GM21619 (cell line): ENCODE results near the gene AKT1S1.

Experiments used
- ATAC-seq: cut with Tn5 transposase; IDR thresholded peaks from one replicate; pipeline ENCODE4 v1.9.1; 2021; ENCODE audit not compliant: unreplicated experiment

AKT1S1 gene

DNA sequence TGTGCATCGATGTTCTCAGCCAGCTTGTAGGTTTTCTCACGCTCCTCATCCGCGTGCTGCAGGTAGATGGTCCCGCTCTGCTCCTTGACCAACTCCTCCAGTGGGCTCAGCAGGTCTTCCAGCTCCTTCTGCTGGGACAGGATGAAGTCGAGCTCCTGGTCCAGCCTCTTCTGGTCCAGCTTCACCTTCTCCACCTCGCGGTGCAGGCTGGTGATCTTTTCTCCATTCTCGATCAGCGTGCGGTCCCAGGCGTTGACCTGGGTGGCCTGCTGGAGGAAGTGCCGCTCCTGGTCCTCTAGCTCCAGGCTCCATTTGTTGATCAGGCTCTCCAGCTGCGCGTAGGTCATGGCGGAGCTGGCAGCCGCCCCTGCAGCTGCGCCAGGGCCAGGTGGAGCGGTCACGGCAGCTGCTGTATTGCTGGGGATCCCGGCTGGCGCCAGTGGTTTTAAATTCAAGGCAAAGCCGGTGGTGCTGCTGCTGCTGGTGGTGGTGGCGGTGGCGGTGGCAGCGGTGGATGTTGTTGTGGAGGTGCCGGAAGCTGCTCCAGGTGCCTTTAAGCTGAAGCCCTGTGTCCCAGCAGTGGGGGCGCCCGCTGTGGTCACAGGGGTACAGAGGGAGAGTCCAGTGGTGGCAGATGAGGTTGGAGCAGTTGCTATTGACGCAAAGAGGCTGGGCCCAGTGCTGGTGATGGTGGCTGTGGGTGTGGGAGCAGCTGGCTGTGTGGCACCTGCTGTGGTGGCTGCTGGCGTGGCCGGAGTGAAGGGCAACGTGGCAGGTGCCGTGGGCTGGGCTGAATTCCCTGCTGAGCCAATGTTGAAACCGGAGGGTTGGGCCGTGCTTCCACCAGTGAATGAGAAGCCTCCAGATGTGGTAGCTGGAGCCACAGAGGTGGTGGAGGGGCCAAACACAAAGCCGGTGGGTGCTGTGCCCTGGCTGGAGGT is 31.6 kb upstream of the AKT1S1 start:
- no peak for ATAC-seq

DNA sequence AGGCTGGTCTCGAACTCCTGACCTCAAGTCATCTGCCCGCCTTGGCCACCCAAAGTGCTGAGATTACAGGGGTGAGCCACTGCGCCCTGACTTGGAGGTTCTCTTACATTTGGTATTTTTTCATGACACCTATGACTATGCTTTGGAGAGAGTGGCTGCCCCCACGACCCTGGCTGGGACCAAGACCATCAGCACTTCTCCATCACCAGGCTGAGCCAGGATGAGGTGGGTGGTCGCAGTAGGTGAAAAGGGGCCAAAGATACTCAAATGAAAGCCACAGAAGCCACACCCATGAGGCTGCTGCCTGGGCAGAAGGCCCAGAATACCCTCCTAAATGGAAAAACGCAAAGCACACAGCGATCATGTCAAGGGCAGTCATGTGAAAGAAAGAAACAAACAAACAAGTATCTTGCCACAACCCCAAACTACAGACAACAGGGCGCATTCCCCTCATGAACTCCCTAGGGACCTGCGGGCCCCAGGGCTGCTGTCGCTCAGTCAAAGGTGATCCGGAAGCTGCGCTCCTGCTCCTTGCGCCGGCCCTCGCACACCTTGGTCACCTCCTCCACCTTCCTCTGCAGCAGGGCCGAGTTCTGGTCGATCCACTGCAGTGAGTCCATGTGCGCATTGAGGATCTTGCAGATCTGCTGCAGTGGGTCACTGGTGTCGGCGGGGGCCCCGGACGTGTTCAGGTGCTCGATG is 30.7 kb upstream of the AKT1S1 start:
- ATAC-seq = no peak

DNA sequence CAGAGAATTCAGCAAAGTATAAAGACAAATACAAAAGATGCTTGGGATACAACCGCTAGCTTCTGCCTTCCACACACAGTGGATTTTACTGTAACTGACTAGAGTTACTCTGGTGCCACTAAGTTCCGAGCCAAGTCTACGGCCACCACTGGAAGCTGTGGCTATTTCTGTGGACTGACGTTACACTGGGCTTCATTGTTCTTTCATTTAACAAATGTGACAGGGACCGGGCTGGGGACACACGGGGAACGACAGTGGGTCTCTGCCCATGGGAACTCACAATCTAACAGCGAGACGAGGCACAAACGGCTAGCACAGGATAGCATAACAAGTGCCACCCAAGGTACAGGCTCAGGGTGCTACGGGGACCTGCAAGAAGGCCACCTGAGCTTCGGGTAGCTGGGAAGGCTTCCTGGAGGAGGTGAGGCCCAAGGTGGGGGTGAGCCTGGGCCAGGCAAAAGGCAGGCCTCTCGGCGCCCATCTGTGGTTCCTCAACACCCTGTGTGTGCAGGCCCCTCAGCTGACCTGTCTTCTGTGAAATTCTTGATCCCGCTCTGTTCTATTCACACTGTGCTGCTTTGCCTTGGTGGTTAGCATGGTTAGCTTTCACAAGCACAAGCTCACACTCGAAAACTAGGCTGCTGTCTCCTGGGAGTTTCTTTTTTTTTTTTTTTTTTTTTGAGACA is 29.9 kb upstream of the AKT1S1 start:
- no peak for ATAC-seq

DNA sequence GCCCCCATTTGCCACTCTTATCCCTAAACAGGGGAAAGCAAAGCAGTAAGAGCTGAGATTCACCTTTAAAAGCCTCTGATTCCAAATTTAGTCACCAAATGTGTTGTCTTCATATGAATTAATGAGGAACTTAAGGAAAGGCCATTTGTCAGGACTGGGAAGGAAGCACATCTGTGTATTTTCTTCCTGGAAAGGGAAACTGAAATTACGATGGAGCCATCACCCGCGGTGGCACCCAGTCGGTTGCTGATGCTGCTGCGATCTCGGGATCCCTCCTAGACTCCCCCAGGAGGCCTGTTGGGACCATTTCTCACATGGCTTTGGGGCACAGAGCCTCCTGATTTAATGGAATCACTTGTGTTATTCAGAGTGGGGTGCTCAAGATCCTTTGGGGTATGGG is 27.0 kb upstream of the AKT1S1 start:
- no peak for ATAC-seq

DNA sequence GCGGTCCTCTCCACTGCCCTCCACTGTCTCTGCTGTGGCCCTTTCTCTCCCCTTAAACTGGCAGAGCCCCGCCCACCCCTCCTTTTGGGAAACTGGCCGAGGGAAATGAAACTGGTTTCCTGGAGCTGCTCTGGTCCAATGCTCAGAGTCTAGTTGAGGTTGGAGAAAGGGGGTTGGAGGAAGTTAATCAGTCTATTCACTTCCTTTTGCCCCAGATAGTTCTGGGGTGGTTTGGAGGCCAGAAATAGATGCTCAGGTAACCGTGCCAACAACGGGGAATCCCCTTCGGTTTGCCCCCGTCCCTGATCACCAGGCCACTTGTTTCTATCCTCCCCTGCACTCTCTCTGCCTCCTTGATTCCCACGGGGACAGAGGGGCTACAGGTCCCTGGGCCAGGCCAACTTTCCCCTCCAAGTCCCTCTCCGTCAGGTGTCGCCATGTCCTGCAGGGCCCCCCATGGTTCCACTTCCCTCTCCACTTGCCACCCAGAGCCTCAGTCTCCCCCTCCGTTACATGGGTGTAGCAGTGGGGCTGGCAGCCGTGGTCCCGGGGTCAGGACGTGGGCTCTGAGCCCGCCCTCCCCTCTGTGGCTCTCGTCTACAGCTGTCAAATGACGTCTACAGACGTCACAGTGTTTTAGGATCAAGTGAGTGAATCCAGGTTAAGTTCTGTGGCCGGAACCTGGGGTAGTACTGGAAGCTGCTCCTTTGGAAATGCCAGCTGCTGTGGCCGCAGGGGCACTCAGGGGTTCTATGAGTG is 19.9 kb upstream of the AKT1S1 start, which contains the start of gene IL4I1:
Gene IL4I1 (minus strand): TSS at position 25 of the 759 bp plus-strand sequence. CDS start 727 bp downstream, outside the sequence.
- ATAC-seq = peak; percentile 54

DNA sequence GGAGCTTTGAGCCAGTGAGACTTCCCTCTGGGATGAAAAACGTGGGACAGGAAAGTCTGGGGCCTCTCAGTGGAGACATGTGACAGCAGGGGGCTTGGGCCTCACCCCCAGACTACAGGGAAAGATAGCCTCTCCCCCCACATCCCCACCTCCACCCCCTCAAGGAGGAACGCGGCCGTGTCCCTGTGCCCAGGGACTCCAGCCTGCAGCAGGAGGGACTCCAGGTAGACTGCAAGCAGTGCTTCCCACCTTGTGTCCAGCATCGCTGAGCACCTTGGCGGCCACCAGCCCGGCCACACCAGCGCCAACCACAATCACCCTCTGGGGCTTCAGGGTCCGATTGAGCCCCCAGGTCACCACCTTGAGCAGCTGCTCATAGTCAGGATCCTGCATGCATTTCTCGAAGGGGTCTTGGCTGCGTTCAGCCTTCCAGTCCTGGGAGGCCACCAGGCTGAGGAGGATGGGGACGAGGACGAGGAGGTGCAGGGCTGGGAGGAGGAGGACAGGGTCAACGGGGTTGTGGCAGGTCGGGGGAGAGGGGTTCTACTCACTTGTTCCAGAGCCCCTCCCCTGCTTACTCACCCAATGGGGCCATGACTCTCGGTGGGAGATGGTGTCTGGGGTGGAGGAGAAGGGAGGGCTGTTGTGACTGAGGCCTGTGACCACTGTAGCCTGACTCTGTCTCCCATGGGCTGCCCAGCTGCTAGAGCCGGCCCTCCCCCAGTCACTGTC is 18.6 kb upstream of the AKT1S1 start:
- no peak for ATAC-seq

DNA sequence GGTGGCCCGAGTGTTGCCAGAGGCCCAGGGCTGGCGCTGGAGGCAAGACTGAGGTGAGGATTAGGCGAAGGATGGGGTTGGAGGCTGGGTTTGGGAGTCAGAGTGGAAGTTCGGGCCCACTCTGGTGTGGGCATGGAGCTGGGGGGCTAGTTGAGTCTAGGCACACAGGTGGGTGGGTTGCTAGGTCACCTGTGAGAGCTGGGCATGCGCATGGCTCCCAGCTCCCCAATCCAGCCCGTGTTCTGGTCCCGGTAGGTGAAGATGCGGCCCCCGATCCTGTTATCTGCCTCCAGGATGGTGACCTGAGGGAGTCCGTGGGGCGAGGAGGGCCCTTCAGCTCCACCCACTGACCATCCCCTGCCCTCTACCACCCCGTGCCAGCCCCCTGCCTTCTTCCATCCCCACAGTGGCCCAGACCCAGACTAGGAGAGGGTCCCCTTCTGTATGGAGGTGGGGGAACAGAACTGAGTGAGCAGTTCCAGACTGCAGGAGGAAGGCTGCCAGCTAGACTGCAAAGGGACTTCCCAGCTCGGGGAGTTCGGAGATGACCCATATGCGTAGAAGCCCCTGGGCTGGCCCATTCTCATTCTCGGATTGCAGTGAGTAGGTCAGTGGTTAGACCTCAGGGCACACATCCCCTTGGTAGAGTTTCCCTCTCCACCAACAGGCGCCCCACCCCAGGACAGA is 17.9 kb upstream of the AKT1S1 start:
- ATAC-seq = no peak

DNA sequence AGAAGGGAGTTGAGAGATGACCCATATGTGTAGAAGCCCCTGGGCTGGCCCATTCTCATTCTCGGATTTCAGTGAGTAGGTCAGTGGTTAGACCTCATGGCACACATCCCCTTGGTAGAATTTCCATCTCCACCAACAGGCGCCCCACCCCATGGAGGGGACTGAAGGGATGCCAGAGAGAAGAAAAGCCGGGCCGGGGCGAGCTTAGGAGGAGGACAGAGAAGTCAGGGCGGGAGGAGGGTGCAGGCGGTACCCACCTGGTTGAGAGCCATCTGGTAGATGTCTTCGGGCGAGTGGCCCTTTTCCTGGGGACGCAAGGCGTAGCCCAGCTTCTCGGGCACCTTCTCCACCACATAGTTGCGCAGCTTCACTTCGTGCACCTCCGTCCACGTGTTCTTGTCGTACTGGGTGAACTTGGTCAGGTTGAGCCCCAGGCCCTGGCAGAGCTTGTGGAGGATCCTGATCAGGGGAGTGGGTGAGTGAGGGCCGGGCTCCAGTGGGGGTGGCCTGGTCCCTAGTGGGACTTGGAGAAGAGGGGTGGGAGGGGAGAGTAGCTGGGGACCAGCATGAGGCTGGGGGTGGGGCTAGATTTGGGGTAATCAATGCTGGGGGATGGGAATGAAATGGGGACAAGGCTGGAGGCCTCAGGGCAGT is 17.0 kb upstream of the AKT1S1 start:
- ATAC-seq = no peak

DNA sequence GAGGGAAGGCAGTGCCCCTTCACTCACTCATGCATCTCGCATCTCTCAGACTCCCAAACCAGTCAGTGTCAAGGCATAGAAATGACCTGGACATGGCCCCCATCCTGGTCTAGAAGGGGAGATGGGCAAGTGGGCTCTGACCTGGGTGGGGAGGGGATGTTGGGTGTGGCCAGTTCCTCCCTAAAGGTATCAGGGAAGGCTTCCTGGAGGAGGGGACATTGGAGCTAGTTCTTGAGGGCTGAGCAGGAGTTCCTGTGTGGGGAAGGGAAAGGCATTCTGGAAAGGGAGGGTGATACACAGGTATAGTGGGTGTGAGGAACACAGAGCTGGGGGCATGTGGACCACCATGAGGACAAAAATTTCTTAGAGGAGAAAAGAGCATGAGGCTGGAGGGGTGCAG is 15.6 kb upstream of the AKT1S1 start:
- ATAC-seq = no peak

DNA sequence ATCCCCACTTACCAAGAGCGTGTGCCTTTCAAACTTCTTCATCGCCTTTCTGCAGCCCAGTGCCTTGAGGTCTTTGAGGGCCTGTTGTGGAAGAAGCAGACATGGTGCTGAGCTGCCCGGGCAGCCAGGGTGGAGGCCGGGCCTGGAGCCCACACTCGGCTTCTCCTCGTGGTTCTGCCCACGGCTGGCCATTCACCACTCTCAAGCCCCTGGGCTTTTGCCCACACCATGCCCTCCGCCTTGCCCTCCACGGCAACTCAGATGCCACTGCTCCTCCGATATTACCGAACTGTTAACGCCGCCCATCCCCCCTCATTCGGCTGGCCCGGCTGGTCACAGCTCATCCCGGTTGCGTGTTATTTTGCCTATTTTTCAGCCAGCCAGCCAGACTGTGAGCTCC is 14.2 kb upstream of the AKT1S1 start:
- ATAC-seq = no peak

DNA sequence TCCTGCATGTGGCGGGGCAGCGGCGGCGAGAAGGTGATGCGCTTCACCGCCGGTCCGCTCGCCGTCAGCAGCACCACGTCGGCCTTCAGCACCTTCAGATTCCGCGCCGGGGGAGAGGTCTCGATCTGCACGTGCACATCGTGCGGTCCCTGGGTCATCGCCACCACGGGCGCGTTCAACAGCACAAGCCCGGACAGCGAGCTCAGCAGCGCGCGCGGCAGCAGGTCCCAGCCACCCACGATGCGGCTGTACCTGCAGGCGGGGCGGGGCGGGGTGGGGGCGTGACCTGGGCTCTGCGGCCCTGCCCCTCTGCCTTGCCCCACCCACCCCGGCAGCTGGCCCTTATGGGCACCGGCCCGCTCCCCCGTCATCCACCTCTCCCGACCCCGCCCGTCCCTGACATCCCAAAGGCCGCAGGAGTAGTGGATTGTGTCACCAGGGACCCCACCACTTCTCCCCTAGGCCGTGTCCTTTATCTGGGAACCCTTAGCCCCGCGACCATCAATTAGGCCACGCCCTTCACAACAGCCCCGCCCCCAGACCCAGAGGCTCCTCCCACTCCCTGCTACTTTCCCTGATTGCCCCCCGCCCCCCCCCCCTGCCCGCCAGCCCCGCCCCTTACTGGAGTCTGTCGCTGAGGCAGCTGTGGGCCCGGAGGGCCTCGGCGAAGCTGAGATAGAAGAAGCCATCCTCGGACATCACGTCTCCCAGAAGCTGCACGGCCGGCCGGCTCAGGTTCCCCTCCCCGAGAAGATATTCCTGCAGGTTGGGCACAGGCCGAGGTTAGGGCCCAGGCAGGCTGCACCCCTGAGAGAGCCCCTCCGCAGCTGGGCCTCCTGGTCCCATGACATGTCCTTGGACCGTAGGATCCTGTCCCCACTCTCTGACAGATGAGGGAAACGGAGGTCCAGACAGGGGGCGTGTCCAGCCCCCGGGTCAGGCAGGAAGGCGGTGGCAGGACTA is 13.5 kb upstream of the AKT1S1 start:
- no peak for ATAC-seq

DNA sequence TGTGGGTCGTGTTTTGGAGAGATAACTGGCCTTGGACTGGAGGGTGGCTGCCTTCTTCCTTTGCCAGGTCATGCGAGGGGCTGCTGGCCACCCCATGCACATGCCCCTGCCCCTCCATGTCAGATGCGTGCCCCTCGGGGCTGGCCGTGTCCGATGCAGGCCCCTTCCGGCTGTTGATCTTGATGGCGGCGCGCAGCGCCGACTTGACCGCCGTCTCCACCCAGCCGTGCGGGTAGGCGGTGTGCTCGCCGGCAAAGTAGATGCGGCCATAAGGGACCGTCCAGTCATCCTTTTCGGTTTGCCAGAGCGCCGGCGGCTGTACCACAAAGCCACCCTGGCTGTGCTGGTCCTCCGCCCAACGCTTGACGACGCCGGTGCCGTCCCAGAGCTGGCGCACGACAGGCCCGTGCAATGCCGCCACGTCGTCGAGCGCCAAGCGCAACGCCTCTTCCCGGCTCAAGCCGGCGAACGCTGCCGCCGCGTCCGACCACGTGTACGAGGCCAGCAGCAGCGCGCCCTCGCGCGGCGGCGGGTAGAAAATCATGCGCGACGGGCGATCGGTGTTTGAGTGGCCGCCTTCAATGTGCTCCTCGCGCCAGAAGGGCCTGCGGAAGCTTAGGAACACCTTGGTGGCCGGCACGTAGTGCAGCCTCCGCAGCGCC is 12.7 kb upstream of the AKT1S1 start:
- no peak for ATAC-seq

DNA sequence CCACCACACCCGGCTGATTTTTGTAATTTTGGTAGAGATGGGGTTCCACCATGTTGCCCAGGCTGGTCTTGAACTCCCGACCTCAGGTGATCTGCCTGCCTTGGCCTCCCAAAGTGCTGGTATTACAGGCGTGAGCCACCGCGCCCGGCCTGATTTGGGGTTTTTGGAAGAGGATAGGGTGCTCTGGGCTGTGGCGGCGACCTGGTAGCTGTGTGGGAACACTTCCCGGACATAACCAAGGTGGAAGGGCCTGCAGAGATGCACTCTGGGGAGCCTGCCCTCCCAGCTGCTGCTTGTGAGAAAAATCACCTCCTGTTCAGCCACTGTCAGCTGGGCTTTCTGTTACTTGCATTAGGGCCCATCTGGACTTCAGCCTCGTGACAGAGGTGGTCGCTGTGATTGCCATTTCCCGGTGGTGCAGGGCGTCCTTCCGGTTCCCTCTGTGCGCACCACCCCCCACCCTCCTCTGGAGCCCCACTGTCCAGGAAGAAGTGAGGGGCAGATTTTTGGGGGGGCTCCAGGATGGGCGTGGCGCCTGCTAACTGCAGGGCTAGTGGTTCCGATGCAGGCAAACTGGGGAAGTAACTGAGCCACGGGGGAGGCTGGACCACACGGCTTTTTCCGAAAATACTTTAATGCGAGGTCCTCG is 12.0 kb upstream of the AKT1S1 start:
- ATAC-seq = no peak

DNA sequence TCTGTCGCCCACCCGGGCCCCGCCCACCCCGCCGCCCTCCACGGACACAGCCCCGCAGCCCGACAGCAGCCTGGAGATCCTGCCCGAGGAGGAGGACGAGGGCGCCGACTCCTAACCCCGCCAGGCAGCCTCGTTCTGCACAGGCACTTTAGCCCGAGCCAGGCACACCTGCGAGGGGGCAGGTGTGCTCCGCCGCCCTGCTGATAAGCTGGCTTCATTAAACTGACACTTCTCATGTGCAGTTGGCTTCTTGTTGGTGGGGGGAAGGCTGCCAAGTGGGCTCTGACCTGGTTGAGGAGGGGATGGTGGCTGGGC is 11.3 kb upstream of the AKT1S1 start:
- no peak for ATAC-seq

DNA sequence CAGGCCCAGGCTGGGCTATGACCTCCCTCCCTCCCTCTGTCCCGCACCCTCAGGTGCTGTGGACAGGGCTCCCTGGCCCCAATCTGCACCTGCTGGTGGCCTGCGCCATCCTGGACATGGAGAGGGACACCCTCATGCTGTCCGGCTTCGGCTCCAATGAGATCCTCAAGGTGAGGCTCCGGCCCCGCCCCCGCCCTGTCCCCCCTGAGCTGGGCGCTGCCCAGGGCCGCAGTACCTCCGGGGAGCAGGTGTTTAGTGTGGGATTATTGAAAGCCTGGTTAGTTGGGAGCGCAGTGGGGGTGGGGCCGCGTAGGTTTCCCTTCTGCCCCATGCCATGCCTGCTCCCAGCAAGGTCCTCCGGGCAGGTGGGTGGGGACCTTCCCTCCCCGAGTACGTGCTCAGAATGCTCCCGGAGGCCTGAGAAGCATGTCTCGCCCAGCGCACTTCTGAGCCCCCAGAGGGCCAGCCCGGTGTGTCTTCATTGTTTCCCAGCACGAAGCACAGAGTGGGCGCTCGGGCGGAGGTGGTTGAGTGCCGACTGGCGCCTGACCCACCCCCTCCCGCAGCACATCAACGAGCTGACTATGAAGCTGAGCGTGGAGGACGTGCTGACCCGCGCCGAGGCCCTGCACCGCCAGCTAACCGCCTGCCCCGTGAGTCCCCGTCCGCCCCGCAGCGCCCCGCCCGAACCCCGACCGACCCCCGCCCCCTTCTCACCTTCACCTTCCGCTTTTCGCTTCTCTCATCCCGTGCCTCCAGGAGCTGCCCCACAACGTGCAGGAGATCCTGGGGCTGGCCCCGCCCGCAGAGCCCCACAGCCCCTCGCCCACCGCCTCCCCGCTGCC is 10.7 kb upstream of the AKT1S1 start:
- ATAC-seq = no peak

DNA sequence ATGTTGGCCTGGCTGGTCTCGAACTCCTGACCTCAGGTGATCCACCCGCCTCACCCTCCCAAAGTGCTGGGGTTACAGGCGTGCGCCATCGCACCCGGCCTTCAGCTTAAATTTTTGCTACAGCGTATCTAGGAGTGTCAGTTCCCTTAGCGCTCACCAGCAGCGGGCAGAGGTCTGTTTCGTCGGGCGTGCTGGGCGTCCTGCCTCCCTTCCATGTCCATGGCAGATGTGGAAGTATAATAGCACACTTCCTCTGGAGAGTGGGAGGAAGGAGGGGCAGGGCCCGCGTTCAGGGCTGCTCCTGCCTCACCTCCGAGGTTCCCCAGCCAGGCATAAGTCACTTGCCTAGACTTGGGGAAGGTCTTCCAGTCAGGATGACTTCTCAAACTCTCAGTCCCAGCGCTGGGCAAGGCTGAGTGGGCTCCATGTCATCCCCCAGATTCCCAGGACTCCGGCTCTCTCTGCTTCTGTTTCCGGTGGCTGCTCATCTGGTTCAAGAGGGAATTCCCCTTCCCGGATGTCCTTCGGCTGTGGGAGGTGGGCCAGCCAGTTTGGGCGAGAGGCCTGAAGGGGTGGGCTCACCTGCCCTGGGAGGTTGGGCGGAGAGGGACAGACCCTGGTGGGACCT is 10.0 kb upstream of the AKT1S1 start:
- ATAC-seq = no peak
